ENCODE data around the gene PHF23.

PHF23 gene

DNA sequence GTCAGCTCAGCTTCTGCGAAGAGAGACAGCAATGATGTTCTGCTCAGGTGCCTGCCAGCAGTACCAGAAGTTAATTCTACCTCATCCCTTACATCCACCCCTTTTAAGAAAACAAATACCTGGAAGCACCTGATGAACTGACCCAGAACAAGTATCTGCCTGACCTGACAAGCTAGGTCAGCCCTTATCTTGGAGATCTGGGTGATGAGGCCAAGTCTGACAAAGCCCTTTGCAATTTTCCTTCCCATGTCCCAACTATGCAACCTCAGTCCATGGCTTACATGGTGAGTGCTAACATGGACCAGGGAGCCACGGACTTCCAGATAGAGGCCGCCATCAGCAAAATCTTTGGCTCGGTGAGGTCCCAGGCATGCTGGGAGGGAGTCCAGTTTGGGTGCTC lies 15.9 kb downstream of the PHF23 start:
- no peaks in the 10 kb centered on the region for H3K27me3 ChIP-seq (ENCODE audit: insufficient read depth, low read length)
- 95% methylated on average over 4 of the region's 4 CpGs for WGBS
- no peak overlapping the region for H3K9ac ChIP-seq (ENCODE audit: low read depth, low read length)
- peaks cover 13% of the 10 kb centered on the region; the same call in 1 of the 2 replicates for H3K4me1 ChIP-seq (ENCODE audit: insufficient read depth, low read length)
- no peaks in the 10 kb centered on the region for H3K9me3 ChIP-seq (ENCODE audit: insufficient read depth, low read depth, low read length)
- no peak overlapping the region for H3K4me3 ChIP-seq (ENCODE audit: low read length)
- H3K27ac ChIP-seq (ENCODE audit: low read depth, low read length), result no peak overlapping the region
- peaks cover 72% of the 10 kb centered on the region for H3K36me3 ChIP-seq (ENCODE audit: insufficient read depth, low read length)

DNA sequence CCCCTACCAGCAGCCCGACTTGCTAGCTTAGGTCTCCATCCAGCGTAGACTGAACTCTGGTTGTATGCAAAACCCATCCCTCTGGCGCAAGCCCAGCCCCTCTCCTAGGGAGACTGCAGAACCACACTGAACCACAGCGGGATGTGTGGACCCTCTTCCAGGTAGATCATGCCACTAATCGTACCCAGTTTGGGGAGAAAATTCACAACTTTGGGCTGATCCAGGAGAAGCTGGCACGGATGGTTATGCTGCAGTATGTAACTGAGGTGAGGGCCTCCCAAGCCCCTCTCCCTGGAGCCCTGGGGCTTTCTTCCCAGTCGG lies 16.3 kb downstream of the PHF23 start:
- no peak overlapping the region for H3K27ac ChIP-seq (ENCODE audit: low read depth, low read length)
- peaks cover 68% of the 10 kb centered on the region for H3K36me3 ChIP-seq (ENCODE audit: insufficient read depth, low read length)
- no peaks in the 10 kb centered on the region for H3K27me3 ChIP-seq (ENCODE audit: insufficient read depth, low read length)
- H3K4me3 ChIP-seq (ENCODE audit: low read length), result no peak overlapping the region
- WGBS, result 93% methylated on average over 7 of the region's 7 CpGs
- no peak overlapping the region for H3K9ac ChIP-seq (ENCODE audit: low read depth, low read length)
- H3K9me3 ChIP-seq (ENCODE audit: insufficient read depth, low read depth, low read length), result no peaks in the 10 kb centered on the region
- H3K4me1 ChIP-seq (ENCODE audit: insufficient read depth, low read length), result peaks cover 18% of the 10 kb centered on the region; the same call in 1 of the 2 replicates

DNA sequence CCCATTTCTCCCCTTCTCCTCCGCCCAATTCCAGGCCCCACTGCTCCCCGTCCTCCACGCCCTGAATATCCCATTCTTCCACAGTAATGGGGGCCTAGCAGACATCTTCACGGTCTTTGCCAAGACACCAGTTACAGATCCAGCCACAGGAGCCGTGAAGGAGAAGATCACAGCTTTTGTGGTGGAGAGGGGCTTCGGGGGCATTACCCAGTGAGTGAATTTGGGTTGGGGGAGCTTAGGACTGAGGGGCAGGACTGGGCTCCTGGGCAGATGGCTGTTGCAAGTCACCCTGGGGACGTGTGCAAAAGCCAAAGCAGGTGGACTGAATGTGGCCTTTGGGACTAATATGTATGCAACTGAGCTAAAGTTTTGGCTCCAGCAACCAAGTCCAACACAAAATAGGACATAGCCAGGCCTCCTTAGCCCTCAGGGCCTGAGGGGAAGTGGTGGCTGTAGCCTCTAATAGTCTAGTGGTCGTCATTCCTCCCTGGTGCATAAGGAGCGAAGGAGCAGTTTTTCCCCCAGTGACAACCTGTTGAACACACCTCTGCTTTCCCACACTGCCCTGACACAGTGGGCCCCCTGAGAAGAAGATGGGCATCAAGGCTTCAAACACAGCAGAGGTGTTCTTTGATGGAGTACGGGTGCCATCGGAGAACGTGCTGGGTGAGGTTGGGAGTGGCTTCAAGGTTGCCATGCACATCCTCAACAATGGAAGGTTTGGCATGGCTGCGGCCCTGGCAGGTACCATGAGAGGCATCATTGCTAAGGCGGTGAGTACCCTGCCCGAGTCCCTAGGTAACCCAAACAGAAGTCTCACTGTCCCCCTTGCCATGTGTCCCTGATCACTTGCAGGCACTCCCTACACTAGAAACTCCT lies 16.9 kb downstream of the PHF23 start:
- Histone ChIP-seq H3K4me1 (ENCODE audit: insufficient read depth, low read length) (peaks cover 21% of the 10 kb centered on the region; the same call in 1 of the 2 replicates), H3K36me3 (ENCODE audit: insufficient read depth, low read length) (peaks cover 62% of the 10 kb centered on the region), H3K9me3 (ENCODE audit: insufficient read depth, low read depth, low read length) (no peaks in the 10 kb centered on the region), H3K9ac (ENCODE audit: low read depth, low read length) (no peak overlapping the region), H3K4me3 (ENCODE audit: low read length) (no peak overlapping the region), H3K27ac (ENCODE audit: low read depth, low read length) (no peak overlapping the region), H3K27me3 (ENCODE audit: insufficient read depth, low read length) (no peaks in the 10 kb centered on the region)
- 94% methylated on average over 15 of the region's 15 CpGs for WGBS

DNA sequence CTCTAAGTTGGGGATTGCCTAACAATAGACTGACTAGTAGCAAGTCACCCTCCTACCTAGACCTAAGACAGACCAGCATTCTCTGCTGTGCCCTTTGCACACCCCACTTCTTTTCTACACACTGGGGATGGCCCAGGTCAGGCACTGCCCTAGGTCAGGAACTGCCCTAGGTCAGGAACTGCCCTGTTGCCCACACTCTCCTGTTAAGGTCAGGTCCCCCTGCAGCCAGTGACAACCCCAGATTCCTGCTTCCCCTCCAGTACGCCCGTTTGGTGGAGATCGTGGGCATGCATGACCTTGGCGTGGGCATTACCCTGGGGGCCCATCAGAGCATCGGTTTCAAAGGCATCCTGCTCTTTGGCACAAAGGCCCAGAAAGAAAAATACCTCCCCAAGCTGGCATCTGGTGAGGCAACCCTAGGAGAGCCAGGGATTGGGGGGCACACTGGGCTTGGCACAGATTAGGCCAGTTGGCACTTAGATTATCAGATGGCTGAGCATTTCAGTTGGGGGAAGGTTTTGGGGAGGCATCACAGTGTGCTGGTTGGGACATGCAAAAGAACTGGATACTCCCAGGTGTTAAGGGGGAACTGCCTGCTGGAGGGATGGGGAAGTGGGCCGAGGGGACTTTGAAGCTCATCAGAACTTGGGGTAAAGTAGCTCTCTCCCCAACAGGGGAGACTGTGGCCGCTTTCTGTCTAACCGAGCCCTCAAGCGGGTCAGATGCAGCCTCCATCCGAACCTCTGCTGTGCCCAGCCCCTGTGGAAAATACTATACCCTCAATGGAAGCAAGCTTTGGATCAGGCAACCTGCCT lies 17.8 kb downstream of the PHF23 start:
- 97% methylated on average over 10 of the region's 10 CpGs for WGBS
- Histone ChIP-seq H3K9me3 (ENCODE audit: insufficient read depth, low read depth, low read length) (no peaks in the 10 kb centered on the region), H3K4me3 (ENCODE audit: low read length) (peak overlapping the region; percentile 81; the same call in 1 of the 2 replicates), H3K27ac (ENCODE audit: low read depth, low read length) (peak overlapping the region; percentile 5; the same call in 1 of the 2 replicates), H3K9ac (ENCODE audit: low read depth, low read length) (no peak overlapping the region), H3K27me3 (ENCODE audit: insufficient read depth, low read length) (no peaks in the 10 kb centered on the region), H3K36me3 (ENCODE audit: insufficient read depth, low read length) (peaks cover 54% of the 10 kb centered on the region), H3K4me1 (ENCODE audit: insufficient read depth, low read length) (peaks cover 21% of the 10 kb centered on the region; the same call in 1 of the 2 replicates)

DNA sequence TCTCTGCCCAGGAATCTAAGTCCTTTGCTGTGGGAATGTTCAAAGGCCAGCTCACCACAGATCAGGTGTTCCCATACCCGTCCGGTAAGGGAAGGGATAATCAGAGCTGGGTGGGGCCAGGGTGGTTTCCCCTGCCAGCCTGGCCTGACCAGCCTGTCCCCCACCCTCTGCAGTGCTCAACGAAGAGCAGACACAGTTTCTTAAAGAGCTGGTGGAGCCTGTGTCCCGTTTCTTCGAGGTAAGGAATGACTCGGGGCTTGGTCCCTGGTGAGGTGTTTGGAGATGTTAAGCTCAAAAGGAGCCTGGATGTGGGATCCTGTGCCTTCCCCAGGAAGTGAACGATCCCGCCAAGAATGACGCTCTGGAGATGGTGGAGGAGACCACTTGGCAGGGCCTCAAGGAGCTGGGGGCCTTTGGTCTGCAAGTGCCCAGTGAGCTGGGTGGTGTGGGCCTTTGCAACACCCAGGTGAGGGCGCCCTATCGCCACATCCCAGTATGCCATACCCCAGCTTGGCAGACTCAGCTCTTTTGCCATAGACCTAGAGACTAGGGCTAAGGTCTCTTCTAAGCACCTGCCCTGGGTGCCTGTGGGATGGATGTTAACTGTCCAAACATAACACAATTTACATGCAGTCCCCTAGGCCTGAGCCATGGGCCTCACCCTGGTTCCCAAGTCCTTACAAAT lies 18.5 kb downstream of the PHF23 start:
- 50% methylated on average over 11 of the region's 11 CpGs for WGBS
- H3K27me3 ChIP-seq (ENCODE audit: insufficient read depth, low read length), result no peaks in the 10 kb centered on the region
- peak overlapping the region; percentile 81 for H3K4me3 ChIP-seq (ENCODE audit: low read length)
- peak overlapping the region; percentile 78 for H3K27ac ChIP-seq (ENCODE audit: low read depth, low read length)
- no peaks in the 10 kb centered on the region for H3K9me3 ChIP-seq (ENCODE audit: insufficient read depth, low read depth, low read length)
- peak overlapping the region; percentile 90 for H3K9ac ChIP-seq (ENCODE audit: low read depth, low read length)
- peaks cover 21% of the 10 kb centered on the region; the same call in 1 of the 2 replicates for H3K4me1 ChIP-seq (ENCODE audit: insufficient read depth, low read length)
- peaks cover 46% of the 10 kb centered on the region for H3K36me3 ChIP-seq (ENCODE audit: insufficient read depth, low read length)

DNA sequence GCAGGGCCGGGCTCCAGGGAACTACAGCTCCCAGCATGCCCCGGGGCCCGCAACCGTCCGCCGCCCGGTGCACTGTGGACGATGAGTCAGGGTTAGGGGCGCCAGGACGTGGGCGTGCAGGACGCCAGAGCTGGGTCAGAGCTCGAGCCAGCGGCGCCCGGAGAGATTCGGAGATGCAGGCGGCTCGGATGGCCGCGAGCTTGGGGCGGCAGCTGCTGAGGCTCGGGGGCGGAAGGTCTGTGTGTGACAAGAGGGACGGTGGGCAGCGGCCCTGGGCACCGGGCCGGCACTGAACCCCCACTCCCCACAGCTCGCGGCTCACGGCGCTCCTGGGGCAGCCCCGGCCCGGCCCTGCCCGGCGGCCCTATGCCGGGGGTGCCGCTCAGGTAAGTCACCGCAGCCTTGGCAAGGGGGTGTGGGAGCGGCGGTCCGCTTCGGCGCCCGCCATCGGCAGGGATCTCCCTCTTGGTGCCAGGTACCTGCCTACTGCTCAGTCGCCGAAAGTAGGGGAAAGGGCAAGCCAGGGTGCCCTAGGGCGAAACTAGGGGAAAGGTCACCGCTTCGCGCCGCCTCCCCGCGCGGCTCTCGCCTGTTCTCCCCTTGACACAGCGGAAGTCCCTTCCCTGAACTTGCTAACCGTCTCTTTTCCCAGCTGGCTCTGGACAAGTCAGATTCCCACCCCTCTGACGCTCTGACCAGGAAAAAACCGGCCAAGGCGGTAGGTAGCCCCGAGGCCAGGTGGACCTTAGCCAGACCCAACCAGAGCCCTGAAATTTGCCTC lies 19.3 kb downstream of the PHF23 start, which contains the start of the genes ACADVL and DLG4:
TSS of gene ACADVL (plus strand) at position 127 of the 781 bp plus-strand sequence. CDS start at position 174, 47 bp downstream.
TSS of gene DLG4 (minus strand) at position 25 of the 781 bp plus-strand sequence.
- Histone ChIP-seq H3K4me3 (ENCODE audit: low read length) (peak within 1 kb of the TSS; percentile 81), H3K9ac (ENCODE audit: low read depth, low read length) (peak within 1 kb of the TSS; percentile 90), H3K27me3 (ENCODE audit: insufficient read depth, low read length) (no peaks in the 10 kb centered on the region), H3K36me3 (ENCODE audit: insufficient read depth, low read length) (peaks cover 39% of the 10 kb centered on the region), H3K4me1 (ENCODE audit: insufficient read depth, low read length) (peaks cover 21% of the 10 kb centered on the region; the same call in 1 of the 2 replicates), H3K9me3 (ENCODE audit: insufficient read depth, low read depth, low read length) (no peaks in the 10 kb centered on the region), H3K27ac (ENCODE audit: low read depth, low read length) (peak within 1 kb of the TSS; percentile 78)
- under 1% methylated on average over 63 of the region's 63 CpGs for WGBS

DNA sequence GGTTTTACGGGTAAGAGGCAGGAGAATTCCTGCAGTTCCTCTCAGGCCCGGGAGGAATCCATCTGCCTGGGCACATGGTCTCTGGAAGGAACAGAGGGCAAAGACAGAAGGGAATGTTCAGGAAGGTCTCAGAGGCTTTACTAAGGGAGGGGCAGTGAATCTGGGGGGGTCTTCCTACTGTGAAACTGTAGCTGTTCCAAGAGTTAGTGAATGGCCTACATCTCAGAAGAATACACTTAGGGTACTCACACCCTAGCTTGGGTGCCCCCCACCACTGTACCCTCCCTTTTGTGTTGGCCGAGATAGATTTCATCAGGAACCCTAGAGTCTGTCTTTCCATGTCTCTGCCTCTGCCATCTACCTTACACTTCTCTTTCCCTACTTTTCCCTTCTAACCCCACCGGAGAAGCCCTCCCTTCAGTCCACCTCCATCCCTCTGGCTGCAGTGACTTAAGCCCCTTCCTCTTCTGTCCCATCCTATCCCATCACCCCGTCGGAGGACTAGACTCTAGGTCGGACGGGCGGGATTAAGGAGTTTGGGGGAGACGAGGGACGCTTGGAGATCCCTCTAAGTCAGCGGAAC lies 19.9 kb downstream of the PHF23 start:
- Histone ChIP-seq H3K27me3 (ENCODE audit: insufficient read depth, low read length) (no peaks in the 10 kb centered on the region), H3K27ac (ENCODE audit: low read depth, low read length) (no peak overlapping the region), H3K9ac (ENCODE audit: low read depth, low read length) (peak overlapping the region; percentile 90; the same call in 1 of the 2 replicates), H3K4me3 (ENCODE audit: low read length) (peak overlapping the region; percentile 81), H3K36me3 (ENCODE audit: insufficient read depth, low read length) (peaks cover 33% of the 10 kb centered on the region), H3K9me3 (ENCODE audit: insufficient read depth, low read depth, low read length) (no peaks in the 10 kb centered on the region), H3K4me1 (ENCODE audit: insufficient read depth, low read length) (peaks cover 21% of the 10 kb centered on the region; the same call in 1 of the 2 replicates)
- WGBS, result 26% methylated on average over 12 of the region's 12 CpGs

DNA sequence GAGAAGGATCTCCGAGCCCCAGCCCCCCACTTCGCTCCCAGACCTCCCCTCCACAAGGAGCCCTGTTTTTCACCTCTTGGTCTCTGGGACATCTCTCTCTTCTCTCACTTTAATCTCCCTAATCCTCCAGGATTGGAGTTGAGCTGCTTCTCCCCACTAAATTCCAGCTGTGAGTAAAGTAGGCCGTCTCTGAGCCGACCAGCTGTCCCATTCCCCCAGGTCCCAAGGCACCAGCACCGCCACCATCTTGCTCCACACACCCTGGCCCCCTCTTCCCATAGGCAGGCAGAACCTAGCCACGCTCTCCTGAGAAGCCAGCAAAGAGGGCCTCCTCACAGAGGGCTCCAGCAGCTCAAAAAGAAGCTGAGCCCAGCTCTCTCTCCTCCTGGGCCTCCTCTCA lies 20.5 kb downstream of the PHF23 start:
- Histone ChIP-seq H3K4me3 (ENCODE audit: low read length) (no peak overlapping the region), H3K36me3 (ENCODE audit: insufficient read depth, low read length) (peaks cover 28% of the 10 kb centered on the region), H3K27me3 (ENCODE audit: insufficient read depth, low read length) (no peaks in the 10 kb centered on the region), H3K4me1 (ENCODE audit: insufficient read depth, low read length) (peaks cover 21% of the 10 kb centered on the region; the same call in 1 of the 2 replicates), H3K9ac (ENCODE audit: low read depth, low read length) (no peak overlapping the region), H3K27ac (ENCODE audit: low read depth, low read length) (no peak overlapping the region), H3K9me3 (ENCODE audit: insufficient read depth, low read depth, low read length) (no peaks in the 10 kb centered on the region)
- WGBS, result 71% methylated on average over 6 of the region's 6 CpGs

DNA sequence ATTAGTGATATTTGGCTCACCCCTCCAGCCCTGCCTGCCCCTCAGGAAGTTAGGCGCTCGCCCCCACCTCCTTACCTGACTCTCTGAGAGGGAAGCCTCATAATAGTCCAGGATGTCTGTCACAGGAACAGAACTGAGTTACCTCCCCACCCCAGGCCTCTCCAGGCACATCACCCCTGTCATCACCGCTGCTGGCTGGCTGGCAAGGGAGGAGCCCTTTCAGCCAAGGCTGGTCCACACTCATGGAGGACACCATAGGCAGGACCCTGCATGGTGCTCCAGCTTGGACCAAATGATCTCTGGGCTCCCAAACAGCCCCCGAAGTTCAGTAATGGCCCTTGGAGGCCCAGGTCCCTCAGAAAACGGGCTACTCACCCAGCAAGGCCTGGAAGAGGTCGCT lies 21.1 kb downstream of the PHF23 start:
- Histone ChIP-seq H3K9me3 (ENCODE audit: insufficient read depth, low read depth, low read length) (no peaks in the 10 kb centered on the region), H3K9ac (ENCODE audit: low read depth, low read length) (peak overlapping the region; percentile 47; the same call in 1 of the 2 replicates), H3K27me3 (ENCODE audit: insufficient read depth, low read length) (no peaks in the 10 kb centered on the region), H3K36me3 (ENCODE audit: insufficient read depth, low read length) (peaks cover 22% of the 10 kb centered on the region), H3K27ac (ENCODE audit: low read depth, low read length) (peak overlapping the region; percentile 9; the same call in 1 of the 2 replicates), H3K4me1 (ENCODE audit: insufficient read depth, low read length) (peaks cover 26% of the 10 kb centered on the region; the same call in 1 of the 2 replicates), H3K4me3 (ENCODE audit: low read length) (peak overlapping the region; percentile 54)
- WGBS, result 81% methylated on average over 6 of the region's 6 CpGs

Data from HUES64 (cell line).